ENCODE results near the gene HIF1AN. TPM values are rescaled to one million over a fixed set of nuclear protein-coding genes. Genes with fewer than 3 reads are reported as not detected.

The HIF1AN gene
- total RNA-seq, 3 donors from 2014 or later (not counting 1 experiment from before 2014, with no cell fraction given) = 52.0 to 66.4 (median 58.7) TPM

Other genes starting within 250 kb of the HIF1AN start
- 10 to 100 TPM; 36.7 to 63.7 (median 60.4) TPM for gene BLOC1S2, start 249.3 kb upstream of the HIF1AN start, total RNA-seq
- gene PKD2L1, start 205.7 kb upstream of the HIF1AN start, total RNA-seq = not detected
- gene SCD, start 188.7 kb upstream of the HIF1AN start, total RNA-seq = 10 to 100 TPM in 1 of 3 donors, 1 to 10 TPM in 2; 3.5 to 10.1 (median 3.8) TPM
- gene WNT8B, start 72.9 kb upstream of the HIF1AN start, total RNA-seq = not detected
- 10 to 100 TPM; 32.6 to 38.6 (median 38.1) TPM for gene SEC31B, start 16.1 kb upstream of the HIF1AN start, total RNA-seq
- gene NDUFB8, start 6.1 kb upstream of the HIF1AN start, total RNA-seq = 100 to 1,000 TPM; 113 to 151 (median 137) TPM
- not detected for gene PAX2, start 209.6 kb downstream of the HIF1AN start, total RNA-seq